Lower leg skin (tissue), 3 donors: ENCODE data around the gene YWHAH.

Source experiments
- POLR2A ChIP-seq, 2 donors: fragments of 450-650 bp; IDR thresholded peaks; one replicate each; pipeline ENCODE4 v1.6.1; 2016 to 2017; ENCODE audit warnings: antibody characterized with exemption in 2 of 2, mild to moderate bottlenecking in 1 of 2, moderate library complexity in 1 of 2
- TF ChIP-seq, protein P1 (sequence below), 3 donors: fragments of 450-650 bp; IDR thresholded peaks; one replicate each; pipeline ENCODE4 v1.5.1; 2016; ENCODE audit warnings: antibody characterized with exemption in 3 of 3, mild to moderate bottlenecking in 3 of 3, moderate library complexity in 2 of 3

DNA sequence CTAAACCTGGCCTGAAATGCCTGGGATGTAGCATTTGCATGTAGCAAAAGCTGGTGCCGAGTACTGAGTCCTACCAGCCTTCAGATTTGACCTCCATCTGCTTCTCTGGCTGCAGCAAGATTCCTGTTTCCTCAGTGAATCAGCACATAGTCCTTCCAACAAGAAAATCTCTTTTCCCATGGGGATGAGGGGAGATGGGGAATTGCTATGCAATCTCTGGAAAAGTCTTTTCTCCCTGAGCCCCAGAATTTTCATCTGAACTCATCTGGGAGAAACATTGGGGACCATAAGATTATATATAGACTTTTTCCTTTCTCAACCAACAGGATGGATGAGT is 32.0 kb upstream of the YWHAH start:
- TF ChIP-seq, protein P1, sequence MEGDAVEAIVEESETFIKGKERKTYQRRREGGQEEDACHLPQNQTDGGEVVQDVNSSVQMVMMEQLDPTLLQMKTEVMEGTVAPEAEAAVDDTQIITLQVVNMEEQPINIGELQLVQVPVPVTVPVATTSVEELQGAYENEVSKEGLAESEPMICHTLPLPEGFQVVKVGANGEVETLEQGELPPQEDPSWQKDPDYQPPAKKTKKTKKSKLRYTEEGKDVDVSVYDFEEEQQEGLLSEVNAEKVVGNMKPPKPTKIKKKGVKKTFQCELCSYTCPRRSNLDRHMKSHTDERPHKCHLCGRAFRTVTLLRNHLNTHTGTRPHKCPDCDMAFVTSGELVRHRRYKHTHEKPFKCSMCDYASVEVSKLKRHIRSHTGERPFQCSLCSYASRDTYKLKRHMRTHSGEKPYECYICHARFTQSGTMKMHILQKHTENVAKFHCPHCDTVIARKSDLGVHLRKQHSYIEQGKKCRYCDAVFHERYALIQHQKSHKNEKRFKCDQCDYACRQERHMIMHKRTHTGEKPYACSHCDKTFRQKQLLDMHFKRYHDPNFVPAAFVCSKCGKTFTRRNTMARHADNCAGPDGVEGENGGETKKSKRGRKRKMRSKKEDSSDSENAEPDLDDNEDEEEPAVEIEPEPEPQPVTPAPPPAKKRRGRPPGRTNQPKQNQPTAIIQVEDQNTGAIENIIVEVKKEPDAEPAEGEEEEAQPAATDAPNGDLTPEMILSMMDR (IDR thresholded peaks at IDR 0.05) = no peak
- TF ChIP-seq POLR2A (IDR thresholded peaks at IDR 0.05) = no peak
